ENCODE results near the gene CADM2. TPM values are rescaled to one million over a fixed set of nuclear protein-coding genes. Genes with fewer than 3 reads are reported as not detected.

CADM2 gene
- total RNA-seq, 1 experiment from 2014 or later, result not detected

DNA sequence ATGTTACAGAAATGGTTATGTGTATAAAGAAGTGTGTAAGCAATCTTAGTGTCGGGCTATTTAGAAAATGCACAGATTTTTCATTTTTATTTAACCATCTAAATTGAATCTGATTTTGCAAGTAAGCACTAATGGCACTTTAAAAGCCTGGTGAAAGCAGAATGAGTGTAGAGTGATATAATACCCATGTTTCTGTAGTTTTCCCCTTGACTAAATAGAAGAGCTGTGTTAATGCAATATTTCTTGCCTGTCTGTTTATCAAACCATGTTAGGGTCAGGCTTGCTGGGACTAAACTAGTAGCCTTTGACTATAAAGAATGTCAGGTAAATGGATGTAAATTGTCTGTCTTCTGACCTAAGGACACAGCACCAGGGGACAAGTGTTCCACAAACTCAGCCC lies 714.0 kb downstream of the CADM2 start:
- ChIA-PET CTCF (no interaction called here), RAD21 (ENCODE audit: low non-redundant PET in 1 of 2, low total read pairs in 2 of 2, uncharacterized antibody in 2 of 2, unreplicated experiment in 2 of 2) (no interaction called here), POLR2A (no interaction called here)
- no TSS peak for BruUV-seq (replicated peaks)
- no peaks in the 10 kb centered on the region for H3K4me1 ChIP-seq (ENCODE audit: control insufficient read depth in 1 of 2, insufficient read depth in 2 of 2, low read length in 2 of 2)
- no peak overlapping the region for H3K9ac ChIP-seq (ENCODE audit: low read length)
- ATAC-seq, result no peak
- no peak overlapping the region for H2AFZ ChIP-seq (ENCODE audit: low read depth, low read length, poor library complexity, severe bottlenecking)
- H3K9me3 ChIP-seq (ENCODE audit: control insufficient read depth in 1 of 2, insufficient read depth in 1 of 2, low read depth in 1 of 2, low read length in 2 of 2), result peaks cover 6 to 7% of the 10 kb centered on the region in 2 experiments; a peak in 2 of 4 replicates
- no peaks in the 10 kb centered on the region for H3K9me2 ChIP-seq (ENCODE audit: insufficient read depth)
- H3K79me2 ChIP-seq (ENCODE audit: insufficient read depth, low read length), result no peaks in the 10 kb centered on the region
- intact Hi-C loops (cut with micrococcal nuclease), result no loop called here
- DNase-seq (ENCODE audit: low read depth, low spot score), result no peak
- H3K36me3 ChIP-seq (ENCODE audit: control insufficient read depth in 1 of 2, insufficient read depth in 2 of 2, low read length in 2 of 2), result no peaks in the 10 kb centered on the region
- no peak overlapping the region for H3K4me2 ChIP-seq (ENCODE audit: low read length)
- H3K4me3 ChIP-seq (replicated peaks in 1 of 2; ENCODE audit: low read depth in 1 of 2, low read length in 2 of 2), result no peak overlapping the region
- no peak overlapping the region for H3K27ac ChIP-seq (ENCODE audit: low read depth, low read length)
- no peaks in the 10 kb centered on the region for H4K20me1 ChIP-seq (ENCODE audit: insufficient read depth)
- no peak for TF ChIP-seq MAX (IDR thresholded peaks at IDR 0.05)
- TF ChIP-seq POLR2A (IDR thresholded peaks at IDR 0.05; ENCODE audit: borderline replicate concordance, extremely low read depth, insufficient read depth, insufficient read length), result no peak
- no peak for TF ChIP-seq ZNF274 (IDR thresholded peaks at IDR 0.05; ENCODE audit: low read depth, low read length)
- TF ChIP-seq, protein P1, sequence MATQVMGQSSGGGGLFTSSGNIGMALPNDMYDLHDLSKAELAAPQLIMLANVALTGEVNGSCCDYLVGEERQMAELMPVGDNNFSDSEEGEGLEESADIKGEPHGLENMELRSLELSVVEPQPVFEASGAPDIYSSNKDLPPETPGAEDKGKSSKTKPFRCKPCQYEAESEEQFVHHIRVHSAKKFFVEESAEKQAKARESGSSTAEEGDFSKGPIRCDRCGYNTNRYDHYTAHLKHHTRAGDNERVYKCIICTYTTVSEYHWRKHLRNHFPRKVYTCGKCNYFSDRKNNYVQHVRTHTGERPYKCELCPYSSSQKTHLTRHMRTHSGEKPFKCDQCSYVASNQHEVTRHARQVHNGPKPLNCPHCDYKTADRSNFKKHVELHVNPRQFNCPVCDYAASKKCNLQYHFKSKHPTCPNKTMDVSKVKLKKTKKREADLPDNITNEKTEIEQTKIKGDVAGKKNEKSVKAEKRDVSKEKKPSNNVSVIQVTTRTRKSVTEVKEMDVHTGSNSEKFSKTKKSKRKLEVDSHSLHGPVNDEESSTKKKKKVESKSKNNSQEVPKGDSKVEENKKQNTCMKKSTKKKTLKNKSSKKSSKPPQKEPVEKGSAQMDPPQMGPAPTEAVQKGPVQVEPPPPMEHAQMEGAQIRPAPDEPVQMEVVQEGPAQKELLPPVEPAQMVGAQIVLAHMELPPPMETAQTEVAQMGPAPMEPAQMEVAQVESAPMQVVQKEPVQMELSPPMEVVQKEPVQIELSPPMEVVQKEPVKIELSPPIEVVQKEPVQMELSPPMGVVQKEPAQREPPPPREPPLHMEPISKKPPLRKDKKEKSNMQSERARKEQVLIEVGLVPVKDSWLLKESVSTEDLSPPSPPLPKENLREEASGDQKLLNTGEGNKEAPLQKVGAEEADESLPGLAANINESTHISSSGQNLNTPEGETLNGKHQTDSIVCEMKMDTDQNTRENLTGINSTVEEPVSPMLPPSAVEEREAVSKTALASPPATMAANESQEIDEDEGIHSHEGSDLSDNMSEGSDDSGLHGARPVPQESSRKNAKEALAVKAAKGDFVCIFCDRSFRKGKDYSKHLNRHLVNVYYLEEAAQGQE (IDR thresholded peaks at IDR 0.05; ENCODE audit: low read depth), result no peak
- TF ChIP-seq EGR1 (IDR thresholded peaks at IDR 0.05; ENCODE audit: low read depth), result no peak
- no peak for TF ChIP-seq CEBPB (IDR thresholded peaks at IDR 0.05; ENCODE audit: low read depth)
- TF ChIP-seq, protein P2, sequence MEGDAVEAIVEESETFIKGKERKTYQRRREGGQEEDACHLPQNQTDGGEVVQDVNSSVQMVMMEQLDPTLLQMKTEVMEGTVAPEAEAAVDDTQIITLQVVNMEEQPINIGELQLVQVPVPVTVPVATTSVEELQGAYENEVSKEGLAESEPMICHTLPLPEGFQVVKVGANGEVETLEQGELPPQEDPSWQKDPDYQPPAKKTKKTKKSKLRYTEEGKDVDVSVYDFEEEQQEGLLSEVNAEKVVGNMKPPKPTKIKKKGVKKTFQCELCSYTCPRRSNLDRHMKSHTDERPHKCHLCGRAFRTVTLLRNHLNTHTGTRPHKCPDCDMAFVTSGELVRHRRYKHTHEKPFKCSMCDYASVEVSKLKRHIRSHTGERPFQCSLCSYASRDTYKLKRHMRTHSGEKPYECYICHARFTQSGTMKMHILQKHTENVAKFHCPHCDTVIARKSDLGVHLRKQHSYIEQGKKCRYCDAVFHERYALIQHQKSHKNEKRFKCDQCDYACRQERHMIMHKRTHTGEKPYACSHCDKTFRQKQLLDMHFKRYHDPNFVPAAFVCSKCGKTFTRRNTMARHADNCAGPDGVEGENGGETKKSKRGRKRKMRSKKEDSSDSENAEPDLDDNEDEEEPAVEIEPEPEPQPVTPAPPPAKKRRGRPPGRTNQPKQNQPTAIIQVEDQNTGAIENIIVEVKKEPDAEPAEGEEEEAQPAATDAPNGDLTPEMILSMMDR (IDR thresholded peaks at IDR 0.05 in 2 of 3, conservative IDR thresholded peaks at IDR 0.05 in 1 of 3; ENCODE audit: borderline replicate concordance in 1 of 3, insufficient read depth in 1 of 3, low read depth in 2 of 3, low read length in 2 of 3), result no peak
- TF ChIP-seq JUND (IDR thresholded peaks at IDR 0.05), result no peak
- H3K27me3 ChIP-seq (ENCODE audit: insufficient read depth, low read length), result no peaks in the 10 kb centered on the region
